Transverse colon (tissue), 4 donors: ENCODE data around the gene AGAP1. TPM values are rescaled to one million over a fixed set of nuclear protein-coding genes. Genes with fewer than 3 reads are reported as not detected.

Experiments used
- DNase-seq: peaks from one replicate; pipeline ENCODE4 v3.0.0-alpha.2; 2019
- H3K27ac ChIP-seq, 4 donors: fragments of 200-600 bp; sonication (generic); 2 replicates each; pipeline ENCODE4 v1.5.1; 2016 to 2018; ENCODE audit warnings: inconsistent platforms in 4 of 4
- H3K27me3 ChIP-seq: fragments of 200-600 bp; sonication (generic); 2 replicates; pipeline ENCODE4 v1.5.1; 2017; ENCODE audit warnings: inconsistent platforms
- H3K36me3 ChIP-seq, 4 donors: fragments of 200-600 bp; sonication (generic); 2 replicates each; pipeline ENCODE4 v1.5.1; 2017 to 2019; ENCODE audit warnings: inconsistent platforms in 4 of 4
- H3K4me1 ChIP-seq, 4 donors: fragments of 200-600 bp; sonication (generic); 2 replicates each; pipeline ENCODE4 v1.5.1; 2017 to 2020; ENCODE audit warnings: inconsistent platforms in 4 of 4
- H3K4me3 ChIP-seq, 4 donors: fragments of 200-600 bp; sonication (generic); 1 replicate in 1 of 4; 2 replicates in 3 of 4; pipeline versions ENCODE4 v1.5.1 to v1.6.1; 2017 to 2019; ENCODE audit warnings: inconsistent platforms in 4 of 4
- H3K9me3 ChIP-seq, 2 donors: fragments of 200-600 bp; sonication (generic); 2 replicates each; pipeline ENCODE4 v1.5.1; 2017 to 2019; ENCODE audit warnings: inconsistent platforms in 2 of 2
- EP300 ChIP-seq: sonication (generic); formaldehyde crosslinking; IDR thresholded peaks from one replicate; pipeline ENCODE4 v1.6.1; 2017; ENCODE audit warnings: antibody characterized with exemption, low read depth
- POLR2A ChIP-seq: fragments of 450-650 bp; IDR thresholded peaks from one replicate; pipeline ENCODE4 v1.6.1; 2016; ENCODE audit warnings: antibody characterized with exemption, mild to moderate bottlenecking, moderate library complexity
- POLR2AphosphoS5 ChIP-seq, 3 donors: sonication (generic); formaldehyde crosslinking; IDR thresholded peaks; one replicate each; pipeline ENCODE4 v1.6.1; 2016; ENCODE audit warnings: antibody characterized with exemption in 3 of 3
- WGBS, 2 donors: methylation state at CpG; one replicate each; pipeline ENCODE4 v1.1.5; 2018; ENCODE audit warnings: low coverage in 1 of 2; 5-methylcytosine and 5-hydroxymethylcytosine counted together
- in situ Hi-C, 4 donors: fragments of 200-750 bp; cut with MboI; loops; one replicate each; pipeline versions ENCODE4 v1.15.0 to v1.15.1; 2017; ENCODE audit warnings: low sequenced_read_pairs in 3 of 4, low pct_ligation_motif_present in 1 of 4, low pct_unique_long_range_greater_than_20kb in 1 of 4
- intact Hi-C: fragments of 100-400 bp; cut with DNase I; formaldehyde crosslinking; loops from one replicate; pipeline ENCODE4 v1.15.1; 2023; ENCODE audit warnings: low total_unique reads
- total RNA-seq, 4 donors: library from RNA; depleted of rRNA; stranded (reverse); fragments of >200 nt; gene quantifications; one replicate each; pipeline ENCODE4 v1.1.0, GENCODE V29; 2016
- TF ChIP-seq, protein P1 (sequence below), 5 experiments: fragments of 200-600 bp in 3 of 5; fragments of 450-650 bp in 2 of 5; sonication (generic) in 3 of 5; IDR thresholded peaks; 1 replicate in 2 of 5; 2 replicates in 3 of 5; pipeline ENCODE4 v1.5.1; 2016 to 2017; ENCODE audit warnings: antibody characterized with exemption in 5 of 5, inconsistent platforms in 3 of 5, mild to moderate bottlenecking in 2 of 5, moderate library complexity in 1 of 5

The AGAP1 gene
- total RNA-seq, 4 donors from 2014 or later: 56.1 to 96.9 (median 71.2) TPM

DNA sequence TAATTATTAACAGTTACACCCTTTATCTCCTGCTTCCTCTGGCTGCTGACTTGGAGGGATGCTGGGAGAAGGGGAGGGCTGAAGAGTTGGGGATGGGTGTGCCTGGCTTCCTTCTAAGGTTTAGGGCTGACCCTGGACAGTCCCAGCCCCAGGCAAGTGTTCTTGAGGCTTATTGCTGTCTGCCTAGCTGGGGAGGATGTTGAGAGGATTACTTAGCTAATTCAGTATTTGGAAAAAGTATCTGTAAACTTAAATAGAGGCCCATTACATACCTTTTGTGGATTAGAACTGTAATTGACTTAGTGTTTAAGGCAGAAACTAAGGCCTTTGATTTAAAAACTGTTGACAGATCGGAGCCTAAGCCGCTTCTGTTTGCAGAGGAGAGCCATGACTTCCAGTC, 67.6 kb downstream of the AGAP1 start:
- no peak for DNase-seq
- Histone ChIP-seq H3K4me3 (no peak overlapping the region), H3K27me3 (no peaks in the 10 kb centered on the region), H3K4me1 (peaks cover 19 to 39% (median 33%) of the 10 kb centered on the region in 4 donors), H3K9me3 (no peaks in the 10 kb centered on the region), H3K36me3 (no peaks in the 10 kb centered on the region), H3K27ac (peak overlapping the region in 1 of 4 donors; percentile 14)
- TF ChIP-seq, protein P1, sequence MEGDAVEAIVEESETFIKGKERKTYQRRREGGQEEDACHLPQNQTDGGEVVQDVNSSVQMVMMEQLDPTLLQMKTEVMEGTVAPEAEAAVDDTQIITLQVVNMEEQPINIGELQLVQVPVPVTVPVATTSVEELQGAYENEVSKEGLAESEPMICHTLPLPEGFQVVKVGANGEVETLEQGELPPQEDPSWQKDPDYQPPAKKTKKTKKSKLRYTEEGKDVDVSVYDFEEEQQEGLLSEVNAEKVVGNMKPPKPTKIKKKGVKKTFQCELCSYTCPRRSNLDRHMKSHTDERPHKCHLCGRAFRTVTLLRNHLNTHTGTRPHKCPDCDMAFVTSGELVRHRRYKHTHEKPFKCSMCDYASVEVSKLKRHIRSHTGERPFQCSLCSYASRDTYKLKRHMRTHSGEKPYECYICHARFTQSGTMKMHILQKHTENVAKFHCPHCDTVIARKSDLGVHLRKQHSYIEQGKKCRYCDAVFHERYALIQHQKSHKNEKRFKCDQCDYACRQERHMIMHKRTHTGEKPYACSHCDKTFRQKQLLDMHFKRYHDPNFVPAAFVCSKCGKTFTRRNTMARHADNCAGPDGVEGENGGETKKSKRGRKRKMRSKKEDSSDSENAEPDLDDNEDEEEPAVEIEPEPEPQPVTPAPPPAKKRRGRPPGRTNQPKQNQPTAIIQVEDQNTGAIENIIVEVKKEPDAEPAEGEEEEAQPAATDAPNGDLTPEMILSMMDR (IDR thresholded peaks at IDR 0.05): no peak
- no peak for TF ChIP-seq POLR2A
- TF ChIP-seq POLR2AphosphoS5 (IDR thresholded peaks at IDR 0.05): no peak
- no peak for TF ChIP-seq EP300
- 52% methylated on average over 2 of the region's 2 CpGs; no CpG with 5 or more reads in 1 of the 2 donors for WGBS, 2 donors
- in situ Hi-C loops: no loop called here
- intact Hi-C loops: no loop called here

GRCh38 chr2:235562065-235562747, 68.4 kb downstream of the AGAP1 start:
- no peak overlapping the region for H3K4me3 ChIP-seq
- WGBS, 2 donors: 23 to 47% methylated on average over 3 to 11 of the region's 11 CpGs
- H3K27me3 ChIP-seq: no peaks in the 10 kb centered on the region
- in situ Hi-C loops: no loop called here
- no peaks in the 10 kb centered on the region for H3K36me3 ChIP-seq
- no peak for DNase-seq
- TF ChIP-seq EP300 (no peak), POLR2A (no peak), POLR2AphosphoS5 (IDR thresholded peaks at IDR 0.05) (no peak)
- TF ChIP-seq, protein P1 (IDR thresholded peaks at IDR 0.05): no peak
- H3K4me1 ChIP-seq: peaks cover 19 to 39% (median 33%) of the 10 kb centered on the region in 4 donors
- H3K9me3 ChIP-seq: no peaks in the 10 kb centered on the region
- intact Hi-C loops: no loop called here
- H3K27ac ChIP-seq: no peak overlapping the region

- intact Hi-C loops (no loop called here), in situ Hi-C loops (no loop called here)
- no peaks in the 10 kb centered on the region for H3K9me3 ChIP-seq
- no peaks in the 10 kb centered on the region for H3K36me3 ChIP-seq
- TF ChIP-seq POLR2AphosphoS5 (IDR thresholded peaks at IDR 0.05) (no peak), EP300 (no peak)
- no peak overlapping the region for H3K27ac ChIP-seq
- no peak overlapping the region for H3K4me3 ChIP-seq
- peaks cover 19 to 39% (median 33%) of the 10 kb centered on the region in 4 donors for H3K4me1 ChIP-seq
- DNase-seq: no peak
- no peaks in the 10 kb centered on the region for H3K27me3 ChIP-seq
- WGBS, 2 donors: 24 to 42% methylated on average over 3 to 13 of the region's 13 CpGs
Observed at GRCh38 chr2:235563056-235563910, 69.4 kb downstream of the AGAP1 start.

- Histone ChIP-seq H3K27ac (no peak overlapping the region), H3K4me3 (no peak overlapping the region), H3K36me3 (no peaks in the 10 kb centered on the region), H3K4me1 (peaks cover 19 to 39% (median 33%) of the 10 kb centered on the region in 4 donors), H3K9me3 (peaks cover 0 to 7% of the 10 kb centered on the region in 2 donors), H3K27me3 (no peaks in the 10 kb centered on the region)
- TF ChIP-seq, protein P1 (IDR thresholded peaks at IDR 0.05): no peak
- TF ChIP-seq EP300 (no peak), POLR2A (no peak), POLR2AphosphoS5 (IDR thresholded peaks at IDR 0.05) (no peak)
- intact Hi-C loops (no loop called here), in situ Hi-C loops (no loop called here)
- no peak for DNase-seq
- WGBS, 2 donors: 53 to 69% methylated on average over 2 to 6 of the region's 6 CpGs
Observed at GRCh38 chr2:235564066-235564465, 70.2 kb downstream of the AGAP1 start.
